Measurements from ENCODE around the gene PARD6G. TPM values are rescaled to one million over a fixed set of nuclear protein-coding genes. Genes with fewer than 3 reads are reported as not detected.

The PARD6G gene
- total RNA-seq, 3 donors from 2014 or later: 1.9 to 14.4 (median 13.8) TPM

DNA sequence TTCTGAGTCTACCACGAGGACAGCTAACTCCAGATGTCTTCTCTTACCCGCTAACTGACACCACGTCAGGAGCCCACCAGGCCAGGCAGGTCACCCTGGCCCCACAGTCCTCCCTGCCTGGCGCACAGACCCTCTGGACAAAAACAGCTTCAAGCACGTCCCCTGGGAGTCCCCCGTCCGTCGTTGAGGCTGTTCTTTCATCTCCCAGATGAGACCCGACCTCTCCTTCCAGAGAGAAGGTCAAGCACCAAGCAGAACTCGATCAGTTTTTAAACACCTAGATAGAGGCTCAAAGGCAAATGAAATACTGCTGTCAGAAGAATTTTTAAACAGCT is 57.8 kb downstream of the PARD6G start:
- H3K36me3 ChIP-seq: no peaks in the 10 kb centered on the region
- H3K4me1 ChIP-seq: no peaks in the 10 kb centered on the region
- H3K9me3 ChIP-seq: no peaks in the 10 kb centered on the region
- H3K4me3 ChIP-seq: no peak overlapping the region
- intact Hi-C loops (cut with DNase I; ENCODE audit: low total_unique reads): no loop called here
- TF ChIP-seq POLR2A (IDR thresholded peaks at IDR 0.05): no peak
- TF ChIP-seq, protein P1, sequence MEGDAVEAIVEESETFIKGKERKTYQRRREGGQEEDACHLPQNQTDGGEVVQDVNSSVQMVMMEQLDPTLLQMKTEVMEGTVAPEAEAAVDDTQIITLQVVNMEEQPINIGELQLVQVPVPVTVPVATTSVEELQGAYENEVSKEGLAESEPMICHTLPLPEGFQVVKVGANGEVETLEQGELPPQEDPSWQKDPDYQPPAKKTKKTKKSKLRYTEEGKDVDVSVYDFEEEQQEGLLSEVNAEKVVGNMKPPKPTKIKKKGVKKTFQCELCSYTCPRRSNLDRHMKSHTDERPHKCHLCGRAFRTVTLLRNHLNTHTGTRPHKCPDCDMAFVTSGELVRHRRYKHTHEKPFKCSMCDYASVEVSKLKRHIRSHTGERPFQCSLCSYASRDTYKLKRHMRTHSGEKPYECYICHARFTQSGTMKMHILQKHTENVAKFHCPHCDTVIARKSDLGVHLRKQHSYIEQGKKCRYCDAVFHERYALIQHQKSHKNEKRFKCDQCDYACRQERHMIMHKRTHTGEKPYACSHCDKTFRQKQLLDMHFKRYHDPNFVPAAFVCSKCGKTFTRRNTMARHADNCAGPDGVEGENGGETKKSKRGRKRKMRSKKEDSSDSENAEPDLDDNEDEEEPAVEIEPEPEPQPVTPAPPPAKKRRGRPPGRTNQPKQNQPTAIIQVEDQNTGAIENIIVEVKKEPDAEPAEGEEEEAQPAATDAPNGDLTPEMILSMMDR (IDR thresholded peaks at IDR 0.05): no peak
- TF ChIP-seq POLR2AphosphoS5 (IDR thresholded peaks at IDR 0.05): no peak
- no peak overlapping the region for H3K27ac ChIP-seq
- H3K27me3 ChIP-seq: no peaks in the 10 kb centered on the region
- no peak for DNase-seq (ENCODE audit: low spot score in 2 of 2)

DNA sequence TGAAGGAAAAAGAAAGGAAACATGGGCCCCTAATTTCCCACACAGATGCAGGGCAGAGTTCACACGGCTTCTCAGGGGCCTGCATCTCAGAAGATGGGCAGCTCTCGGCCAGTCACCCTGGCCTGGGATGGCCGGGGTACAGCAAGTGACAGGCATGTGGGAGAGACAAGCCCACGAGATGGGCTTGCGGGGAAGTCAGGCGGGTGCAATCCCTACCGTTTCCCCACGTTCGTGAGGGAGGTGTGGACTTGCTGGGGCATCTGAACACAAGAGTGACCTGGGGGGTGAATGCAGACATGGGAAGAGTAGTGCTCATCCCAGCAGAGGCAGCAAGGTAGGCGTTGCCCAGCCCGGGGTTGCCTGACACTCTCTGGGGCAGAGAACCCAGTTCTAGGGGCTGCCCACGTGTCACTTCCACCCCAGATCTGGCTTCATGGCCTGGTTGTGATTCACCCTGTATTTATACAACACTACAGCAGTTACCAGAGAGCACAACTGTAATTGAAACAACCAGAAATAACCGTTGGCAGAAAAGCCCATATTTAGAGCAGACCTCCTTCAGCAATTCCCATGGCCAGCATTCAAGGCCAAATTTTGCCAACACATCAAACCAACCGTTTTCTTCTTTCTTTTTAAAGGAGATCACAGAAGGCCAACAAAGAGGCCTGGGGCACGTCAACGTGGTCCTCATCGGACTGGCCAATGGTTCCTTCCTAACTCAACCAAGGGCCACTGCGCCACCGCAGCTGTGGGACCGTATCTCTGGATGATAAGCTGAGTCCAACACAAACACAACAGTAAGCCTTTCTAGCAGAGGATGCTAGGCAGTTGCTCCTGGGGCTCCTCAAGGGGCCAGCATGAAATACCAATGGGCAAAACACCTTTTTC is 58.4 kb downstream of the PARD6G start:
- Histone ChIP-seq H3K4me1 (no peaks in the 10 kb centered on the region), H3K9me3 (no peaks in the 10 kb centered on the region), H3K27me3 (no peaks in the 10 kb centered on the region), H3K27ac (no peak overlapping the region), H3K36me3 (no peaks in the 10 kb centered on the region), H3K4me3 (no peak overlapping the region)
- intact Hi-C loops (cut with DNase I; ENCODE audit: low total_unique reads): no loop called here
- no peak for TF ChIP-seq POLR2AphosphoS5 (IDR thresholded peaks at IDR 0.05)
- TF ChIP-seq, protein P1 (IDR thresholded peaks at IDR 0.05): no peak
- TF ChIP-seq POLR2A (IDR thresholded peaks at IDR 0.05): no peak
- DNase-seq (ENCODE audit: low spot score in 2 of 2): no peak

DNA sequence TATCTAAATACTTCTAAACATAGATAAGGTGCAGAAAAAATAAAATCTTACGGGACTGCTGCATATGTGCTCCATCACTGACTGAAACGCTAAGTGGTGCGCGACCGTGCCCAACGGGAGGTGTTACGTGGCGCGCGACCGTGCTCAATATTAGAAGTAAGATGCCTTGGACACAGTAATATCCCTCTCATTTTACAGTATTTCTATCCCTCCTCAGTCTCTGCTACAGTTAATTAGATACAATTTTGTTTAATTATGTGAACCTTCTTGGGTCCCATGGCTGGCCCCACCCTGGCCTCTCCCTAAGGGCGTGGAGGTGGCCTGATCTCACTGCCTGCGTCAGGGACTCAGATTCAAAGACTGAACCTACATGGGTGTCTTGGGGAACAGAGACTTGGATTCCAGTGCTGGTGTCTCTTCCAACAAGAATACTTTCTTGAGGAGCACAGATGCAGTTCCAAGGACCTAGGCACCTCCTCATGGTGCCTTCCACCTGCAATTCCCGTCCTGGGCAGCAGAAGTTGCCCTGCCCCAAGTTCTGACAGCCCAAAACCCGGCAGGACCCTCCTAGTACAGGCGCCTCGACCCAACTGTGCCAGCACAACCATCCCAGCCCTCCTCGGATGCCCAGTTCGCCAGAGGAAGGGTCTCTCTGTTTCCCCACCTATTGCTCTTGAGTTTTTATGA is 59.2 kb downstream of the PARD6G start:
- no peaks in the 10 kb centered on the region for H3K36me3 ChIP-seq
- no peak for DNase-seq (ENCODE audit: low spot score in 2 of 2)
- no peak overlapping the region for H3K4me3 ChIP-seq
- no peak overlapping the region for H3K27ac ChIP-seq
- TF ChIP-seq POLR2A (IDR thresholded peaks at IDR 0.05) (no peak), POLR2AphosphoS5 (IDR thresholded peaks at IDR 0.05) (no peak)
- TF ChIP-seq, protein P1 (IDR thresholded peaks at IDR 0.05): no peak
- no peaks in the 10 kb centered on the region for H3K4me1 ChIP-seq
- intact Hi-C loops (cut with DNase I; ENCODE audit: low total_unique reads): no loop called here
- no peaks in the 10 kb centered on the region for H3K27me3 ChIP-seq
- no peaks in the 10 kb centered on the region for H3K9me3 ChIP-seq

DNA sequence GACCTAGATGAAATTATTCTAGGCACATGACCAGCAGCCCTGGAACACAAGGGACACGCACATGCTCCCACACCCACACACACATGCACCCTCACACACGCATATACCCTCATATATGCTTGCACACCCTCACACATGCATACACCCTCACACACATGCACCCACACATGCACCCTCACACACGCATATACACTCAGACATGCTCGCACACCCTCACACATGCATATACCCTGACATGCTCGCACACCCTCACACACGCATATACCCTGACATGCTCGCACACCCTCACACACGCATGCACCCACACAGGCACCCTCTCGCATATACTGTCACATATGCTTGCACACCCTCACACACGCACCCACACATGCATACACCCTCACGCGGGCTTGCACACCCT is 61.8 kb downstream of the PARD6G start:
- H3K9me3 ChIP-seq: no peaks in the 10 kb centered on the region
- TF ChIP-seq, protein P1 (IDR thresholded peaks at IDR 0.05): no peak
- TF ChIP-seq POLR2A (IDR thresholded peaks at IDR 0.05) (no peak), POLR2AphosphoS5 (IDR thresholded peaks at IDR 0.05) (no peak)
- H3K36me3 ChIP-seq: no peaks in the 10 kb centered on the region
- DNase-seq (ENCODE audit: low spot score in 2 of 2): no peak
- H3K4me1 ChIP-seq: no peaks in the 10 kb centered on the region
- intact Hi-C loops (cut with DNase I; ENCODE audit: low total_unique reads): no loop called here
- H3K27ac ChIP-seq: no peak overlapping the region
- no peaks in the 10 kb centered on the region for H3K27me3 ChIP-seq
- H3K4me3 ChIP-seq: no peak overlapping the region

DNA sequence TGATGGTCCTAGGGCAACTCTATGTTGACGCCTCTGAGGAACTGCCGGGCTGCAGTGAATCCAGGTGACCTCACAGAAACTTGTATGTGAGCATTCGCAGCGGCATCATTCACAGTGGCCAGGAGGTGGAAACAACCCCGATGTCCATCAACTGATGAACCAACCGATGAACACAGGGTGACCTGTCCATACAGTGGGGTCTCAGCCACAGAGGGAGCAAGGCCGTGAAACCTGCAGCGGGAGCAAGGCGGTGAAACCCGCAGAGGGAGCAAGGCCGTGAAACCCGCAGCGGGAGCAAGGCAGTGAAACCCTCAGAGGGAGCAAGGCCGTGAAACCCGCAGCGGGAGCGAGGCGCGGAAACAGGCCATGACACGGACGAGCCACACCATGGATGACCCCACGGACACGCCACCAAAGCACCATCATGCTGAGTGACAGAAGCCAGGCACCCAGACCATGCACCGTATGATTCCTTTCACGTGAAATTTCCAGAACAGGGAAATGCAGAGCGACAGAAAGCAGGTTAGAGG is 63.0 kb downstream of the PARD6G start:
- Histone ChIP-seq H3K36me3 (no peaks in the 10 kb centered on the region), H3K4me3 (no peak overlapping the region), H3K27me3 (no peaks in the 10 kb centered on the region), H3K9me3 (no peaks in the 10 kb centered on the region), H3K4me1 (no peaks in the 10 kb centered on the region), H3K27ac (no peak overlapping the region)
- DNase-seq (ENCODE audit: low spot score in 2 of 2): no peak
- no peak for TF ChIP-seq POLR2A (IDR thresholded peaks at IDR 0.05)
- TF ChIP-seq, protein P1 (IDR thresholded peaks at IDR 0.05): no peak
- no peak for TF ChIP-seq POLR2AphosphoS5 (IDR thresholded peaks at IDR 0.05)
- intact Hi-C loops (cut with DNase I; ENCODE audit: low total_unique reads): no loop called here
